Keratinocyte (primary cell): Measurements from ENCODE around the gene WDR19. TPM values are rescaled to one million over a fixed set of nuclear protein-coding genes. Genes with fewer than 3 reads are reported as not detected.

Experiments used
- DNase-seq: peaks from one replicate; pipeline ENCODE4 v3.0.0-alpha.2; 2011; ENCODE audit warnings: low read depth, missing footprints, low spot score
- FAIRE-seq: peaks from 2 replicates; lab custom pipeline; 2011; peaks lifted over from hg19 to GRCh38; lab: Jason Lieb, UNC
- H2AFZ ChIP-seq: 2 replicates; pipeline ENCODE4 v1.6.0; 2012; ENCODE audit warnings: low read length, control low read depth, inconsistent platforms; ENCODE audit not compliant: control insufficient read depth
- H3K27ac ChIP-seq: 2 replicates; pipeline ENCODE4 v1.5.1; 2011; ENCODE audit warnings: low read length; ENCODE audit not compliant: control insufficient read depth, insufficient read depth
- H3K27me3 ChIP-seq: 3 replicates; pipeline ENCODE4 v1.6.0; 2011; ENCODE audit warnings: low read length; ENCODE audit not compliant: control insufficient read depth, insufficient read depth; ENCODE audit errors: extremely low read depth
- H3K36me3 ChIP-seq, 2 experiments: 2 replicates in 1 of 2; 3 replicates in 1 of 2; pipeline ENCODE4 v1.5.1; 2011; ENCODE audit warnings: low read length in 2 of 2, mild to moderate bottlenecking in 1 of 2; ENCODE audit not compliant: control insufficient read depth in 2 of 2, insufficient read depth in 2 of 2; ENCODE audit errors: extremely low read depth in 1 of 2
- H3K4me1 ChIP-seq: 3 replicates; pipeline ENCODE4 v1.5.1; 2011; ENCODE audit warnings: low read length; ENCODE audit not compliant: control insufficient read depth, insufficient read depth; ENCODE audit errors: extremely low read depth
- H3K4me2 ChIP-seq: 3 replicates; pipeline ENCODE4 v1.6.0; 2011; ENCODE audit warnings: low read depth, low read length; ENCODE audit not compliant: control insufficient read depth, insufficient read depth; ENCODE audit errors: extremely low read depth
- H3K4me3 ChIP-seq, 3 experiments: fragments of 200-600 bp in 1 of 3; sonication (generic) in 1 of 3; 2 replicates in 2 of 3; 3 replicates in 1 of 3; pipeline ENCODE4 v1.5.1; 2011 to 2016; ENCODE audit warnings: low read length in 3 of 3, mild to moderate bottlenecking in 3 of 3, control low read depth in 2 of 3, inconsistent platforms in 1 of 3, low read depth in 1 of 3, mixed read lengths in 1 of 3, mixed run types in 1 of 3, moderate library complexity in 1 of 3; ENCODE audit not compliant: control insufficient read depth in 2 of 3, insufficient read depth in 2 of 3; ENCODE audit errors: extremely low read depth in 1 of 3
- H3K79me2 ChIP-seq: 2 replicates; pipeline ENCODE4 v1.6.0; 2012; ENCODE audit warnings: low read length; ENCODE audit not compliant: control insufficient read depth, insufficient read depth
- H3K9ac ChIP-seq: 3 replicates; pipeline ENCODE4 v1.6.0; 2011; ENCODE audit warnings: low read length; ENCODE audit not compliant: control insufficient read depth, insufficient read depth; ENCODE audit errors: extremely low read depth
- H3K9me1 ChIP-seq: 3 replicates; pipeline ENCODE4 v1.6.0; 2011; ENCODE audit warnings: low read length; ENCODE audit not compliant: control insufficient read depth, insufficient read depth; ENCODE audit errors: extremely low read depth
- H3K9me3 ChIP-seq: 2 replicates; pipeline ENCODE4 v1.5.1; 2012; ENCODE audit warnings: low read depth, low read length; ENCODE audit not compliant: control insufficient read depth
- H4K20me1 ChIP-seq: 3 replicates; pipeline ENCODE4 v1.6.0; 2011; ENCODE audit warnings: low read length; ENCODE audit not compliant: control insufficient read depth, insufficient read depth; ENCODE audit errors: extremely low read depth
- CTCF ChIP-seq, 3 experiments: IDR thresholded peaks in 1 of 3; conservative IDR thresholded peaks in 1 of 3; optimal IDR thresholded peaks in 1 of 3; 2 replicates in 2 of 3; 3 replicates in 1 of 3; pipeline versions ENCODE3 to v1.5.1; 2011; ENCODE audit warnings: low read length in 3 of 3, mild to moderate bottlenecking in 3 of 3, moderate library complexity in 2 of 3, control low read depth in 1 of 3, inconsistent platforms in 1 of 3; ENCODE audit not compliant: insufficient read depth in 2 of 3; ENCODE audit errors: extremely low read depth in 1 of 3
- EZH2 ChIP-seq: IDR thresholded peaks from one replicate; pipeline ENCODE4 v1.6.1; 2012; ENCODE audit warnings: inconsistent platforms, mild to moderate bottlenecking, low read length, moderate library complexity
- dilution Hi-C: fragments of 300-500 bp; cut with MboI; formaldehyde crosslinking; loops from one replicate; pipeline ENCODE4 v1.7.0; 2020; ENCODE audit warnings: low sequenced_read_pairs; ENCODE audit not compliant: extremely low pct_ligation_motif_present
- polyA plus RNA-seq, 5 experiments: library from polyadenylated mRNA; depleted of rRNA in 3 of 5; stranded (reverse) in 3 of 5; stranded (forward) in 1 of 5; unstranded in 1 of 5; fragments of >200 nt; gene quantifications; 1 replicate in 1 of 5; 2 replicates in 3 of 5; 3 replicates in 1 of 5; pipeline versions ENCODE4 v1.2.1 to v1.2.3, GENCODE V29; 2011 to 2012; ENCODE audit warnings: missing spikeins in 2 of 5, low read depth in 1 of 5, low replicate concordance in 1 of 5

WDR19 gene
- polyA plus RNA-seq, 1 donor (not counting 4 experiments of a cell fraction or from before 2014, with no cell fraction given): 25.3 TPM

- peaks cover 16% of the 10 kb centered on the region for H3K4me1 ChIP-seq
- no peak overlapping the region for H3K4me3 ChIP-seq
- no peaks in the 10 kb centered on the region for H3K9me3 ChIP-seq
- no peak overlapping the region for H2AFZ ChIP-seq
- H3K27ac ChIP-seq: no peak overlapping the region
- dilution Hi-C loops: no loop called here
- H3K79me2 ChIP-seq: no peaks in the 10 kb centered on the region
- DNase-seq (no peak), FAIRE-seq (no peak)
- no peak overlapping the region for H3K4me2 ChIP-seq
- TF ChIP-seq CTCF (optimal IDR thresholded peaks at IDR 0.05 in 1 of 3, IDR thresholded peaks at IDR 0.05 in 1 of 3, conservative IDR thresholded peaks at IDR 0.05 in 1 of 3; ENCODE audit: extremely low read depth in 1 of 3, insufficient read depth in 2 of 3, low read length in 3 of 3) (no peak), EZH2 (no peak)
- no peaks in the 10 kb centered on the region for H3K9me1 ChIP-seq
- H3K36me3 ChIP-seq: no peaks in the 10 kb centered on the region
- H3K9ac ChIP-seq: no peak overlapping the region
- H3K27me3 ChIP-seq: no peaks in the 10 kb centered on the region
- H4K20me1 ChIP-seq: no peaks in the 10 kb centered on the region
These were observed 74.1 kb downstream of the WDR19 start for GRCh38 chr4:39256436-39256835.

GRCh38 chr4:39259571-39260330, 77.4 kb downstream of the WDR19 start:
- dilution Hi-C loops: no loop called here
- no peak for FAIRE-seq
- H3K36me3 ChIP-seq: no peaks in the 10 kb centered on the region

More at GRCh38 chr4:39259571-39260330, 77.4 kb downstream of the WDR19 start:
- Histone ChIP-seq H3K9me1 (no peaks in the 10 kb centered on the region), H3K9ac (no peak overlapping the region), H3K4me3 (no peak overlapping the region), H4K20me1 (no peaks in the 10 kb centered on the region), H3K4me2 (no peak overlapping the region), H3K79me2 (no peaks in the 10 kb centered on the region), H3K27me3 (no peaks in the 10 kb centered on the region), H3K27ac (no peak overlapping the region), H3K4me1 (peaks cover 14% of the 10 kb centered on the region), H2AFZ (no peak overlapping the region), H3K9me3 (no peaks in the 10 kb centered on the region)
- TF ChIP-seq CTCF (optimal IDR thresholded peaks at IDR 0.05 in 1 of 3, IDR thresholded peaks at IDR 0.05 in 1 of 3, conservative IDR thresholded peaks at IDR 0.05 in 1 of 3; ENCODE audit: extremely low read depth in 1 of 3, insufficient read depth in 2 of 3, low read length in 3 of 3) (no peak), EZH2 (no peak)
- no peak for DNase-seq
